Esophagus muscularis mucosa (tissue), 4 donors: ENCODE measurements around the gene SUPT3H.

ENCODE experiments used
- CTCF ChIP-seq, 3 experiments: fragments of 200-600 bp in 2 of 3; fragments of 450-650 bp in 1 of 3; sonication (generic) in 2 of 3; IDR thresholded peaks; one replicate each; pipeline ENCODE4 v1.5.1; 2017 to 2019; ENCODE audit warnings: antibody characterized with exemption in 3 of 3, mild to moderate bottlenecking in 2 of 3, moderate library complexity in 1 of 3
- EP300 ChIP-seq: sonication (generic); formaldehyde crosslinking; IDR thresholded peaks from one replicate; pipeline ENCODE4 v1.6.1; 2017; ENCODE audit warnings: antibody characterized with exemption
- POLR2A ChIP-seq: fragments of 450-650 bp; IDR thresholded peaks from one replicate; pipeline ENCODE4 v1.6.1; 2017; ENCODE audit warnings: antibody characterized with exemption, moderate library complexity, mild to moderate bottlenecking, low read depth
- POLR2AphosphoS5 ChIP-seq, 2 donors: sonication (generic); formaldehyde crosslinking; IDR thresholded peaks; one replicate each; pipeline ENCODE4 v1.6.1; 2017; ENCODE audit warnings: antibody characterized with exemption in 2 of 2

- no peak for TF ChIP-seq POLR2AphosphoS5 (IDR thresholded peaks at IDR 0.05)
- TF ChIP-seq CTCF (IDR thresholded peaks at IDR 0.05) = no peak
- TF ChIP-seq EP300 = no peak
- TF ChIP-seq POLR2A = no peak
Measured at GRCh38 chr6:45200510-45200909, 177.2 kb downstream of the SUPT3H start.
